SK-N-SH (cell line): ENCODE measurements around the gene MAP4K3.

Experiments used
- CHD2 ChIP-seq: fragments of 150-350 bp; IDR thresholded peaks from 2 replicates; pipeline ENCODE4 v1.6.1; 2018; ENCODE audit warnings: low read length; ENCODE audit not compliant: partially characterized antibody
- CTCF ChIP-seq: fragments of 200-600 bp; sonication (generic); IDR thresholded peaks from 2 replicates; pipeline ENCODE4 v1.6.1; 2017; ENCODE audit warnings: antibody characterized with exemption, mild to moderate bottlenecking, moderate library complexity
- POLR2AphosphoS5 ChIP-seq: IDR thresholded peaks from 2 replicates; pipeline ENCODE4 v1.6.1; 2012; ENCODE audit warnings: low read depth, low read length
- RCOR1 ChIP-seq: fragments of 150-350 bp; IDR thresholded peaks from 2 replicates; pipeline ENCODE4 v1.6.1; 2017; ENCODE audit warnings: antibody characterized with exemption, low read length
- YY1 ChIP-seq: IDR thresholded peaks from 2 replicates; pipeline ENCODE4 v1.4.0; 2012; ENCODE audit warnings: low read depth, mild to moderate bottlenecking
- ZBTB33 ChIP-seq: IDR thresholded peaks from 2 replicates; pipeline ENCODE4 v1.4.0; 2012; ENCODE audit warnings: low read depth, borderline replicate concordance

- TF ChIP-seq CHD2 (no peak), YY1 (no peak), CTCF (no peak), POLR2AphosphoS5 (no peak), RCOR1 (no peak), ZBTB33 (no peak)
Measured at GRCh38 chr2:39416140-39416539, 20.9 kb downstream of the MAP4K3 start.
